ENCODE measurements around the gene COQ10A.
A peak's percentile ranks its signal among the peaks of the same experiment; 100 is the strongest.
"Not testable (repeated sequence)": the region's sequence is repeated elsewhere in the genome, so short reads cannot be mapped to it uniquely, and the experiment has no call there.

Gene COQ10A

DNA sequence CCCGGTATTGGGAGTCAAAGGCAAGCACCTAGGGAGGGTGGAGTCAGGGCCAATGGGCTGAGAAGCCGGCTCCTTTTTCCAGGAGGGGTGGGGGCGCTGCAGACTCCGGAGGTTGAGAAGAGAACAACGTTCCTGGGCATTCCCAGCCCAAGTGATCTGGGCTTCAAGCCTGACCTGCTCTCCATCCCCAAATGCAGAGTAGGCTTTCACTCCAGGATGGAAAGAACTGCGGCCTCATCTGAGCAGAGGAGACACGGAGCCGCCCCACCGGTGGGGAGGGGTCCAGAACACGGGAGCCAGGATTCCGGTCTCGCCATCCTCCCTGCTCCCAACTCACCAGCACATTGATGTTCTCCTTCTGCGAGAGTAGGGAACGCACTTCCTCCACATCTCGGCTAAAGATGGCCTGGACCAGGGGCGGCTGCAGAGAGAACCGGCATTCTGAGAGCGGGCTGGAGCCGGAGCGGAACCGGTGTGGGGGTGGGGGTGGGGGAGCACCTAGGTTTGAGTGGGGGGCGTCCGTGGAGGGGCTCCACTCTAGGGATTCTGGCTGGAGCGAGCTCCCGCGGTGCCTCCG is 9.2 kb upstream of the COQ10A start:
- peak overlapping the region; percentile 85 for H3K4me3 Mint-ChIP-seq
- DNase-seq (peak; percentile 14), ATAC-seq (no peak)
- H3K36me3 Mint-ChIP-seq (ENCODE audit: low read depth), result peaks cover 25% of the 10 kb centered on the region
- peak overlapping the region; percentile 71 for H3K27ac Mint-ChIP-seq
- peaks cover 21% of the 10 kb centered on the region for H3K4me1 Mint-ChIP-seq
- H3K27me3 Mint-ChIP-seq, result no peaks in the 10 kb centered on the region
- no peaks in the 10 kb centered on the region for H3K9me3 Mint-ChIP-seq

- Mint-ChIP-seq H3K27me3 (no peaks in the 10 kb centered on the region), H3K4me3 (peak within 1 kb of the TSS; percentile 88), H3K27ac (peak within 1 kb of the TSS; percentile 83), H3K4me1 (peaks cover 21% of the 10 kb centered on the region), H3K9me3 (no peaks in the 10 kb centered on the region), H3K36me3 (ENCODE audit: low read depth) (peaks cover 22% of the 10 kb centered on the region)
- DNase-seq, result peak; percentile 85
- peak; percentile 93 for ATAC-seq
Observed at GRCh38 chr12:56258068-56258819, 8.5 kb upstream of the COQ10A start, which contains the start of gene ANKRD52. Gene ANKRD52 (minus strand): TSS chr12:56258384. CDS start chr12:56258269, 115 bp downstream.

GRCh38 chr12:56258820-56259183 is 7.9 kb upstream of the COQ10A start:
- H3K27ac Mint-ChIP-seq, result peak overlapping the region; percentile 83
- H3K4me1 Mint-ChIP-seq, result peaks cover 21% of the 10 kb centered on the region
- no peak for DNase-seq
- peaks cover 16% of the 10 kb centered on the region for H3K36me3 Mint-ChIP-seq (ENCODE audit: low read depth)
- H3K4me3 Mint-ChIP-seq, result peak overlapping the region; percentile 88
- no peaks in the 10 kb centered on the region for H3K27me3 Mint-ChIP-seq
- no peaks in the 10 kb centered on the region for H3K9me3 Mint-ChIP-seq
- ATAC-seq, result no peak

GRCh38 chr12:56260380-56260779 is 6.4 kb upstream of the COQ10A start:
- H3K4me3 Mint-ChIP-seq, result peak overlapping the region; percentile 11
- no peaks in the 10 kb centered on the region for H3K9me3 Mint-ChIP-seq
- H3K36me3 Mint-ChIP-seq (ENCODE audit: low read depth), result peaks cover 7% of the 10 kb centered on the region
- ATAC-seq, result no peak
- H3K27ac Mint-ChIP-seq, result no peak overlapping the region
- DNase-seq, result no peak
- no peaks in the 10 kb centered on the region for H3K27me3 Mint-ChIP-seq
- H3K4me1 Mint-ChIP-seq, result peaks cover 21% of the 10 kb centered on the region

- Mint-ChIP-seq H3K27ac (no peak overlapping the region), H3K4me1 (peaks cover 24% of the 10 kb centered on the region), H3K9me3 (no peaks in the 10 kb centered on the region), H3K4me3 (peak overlapping the region; percentile 4), H3K36me3 (ENCODE audit: low read depth) (peaks cover 7% of the 10 kb centered on the region), H3K27me3 (no peaks in the 10 kb centered on the region)
- ATAC-seq (no peak), DNase-seq (no peak)
Observed at GRCh38 chr12:56260921-56261320, 5.8 kb upstream of the COQ10A start.

DNA sequence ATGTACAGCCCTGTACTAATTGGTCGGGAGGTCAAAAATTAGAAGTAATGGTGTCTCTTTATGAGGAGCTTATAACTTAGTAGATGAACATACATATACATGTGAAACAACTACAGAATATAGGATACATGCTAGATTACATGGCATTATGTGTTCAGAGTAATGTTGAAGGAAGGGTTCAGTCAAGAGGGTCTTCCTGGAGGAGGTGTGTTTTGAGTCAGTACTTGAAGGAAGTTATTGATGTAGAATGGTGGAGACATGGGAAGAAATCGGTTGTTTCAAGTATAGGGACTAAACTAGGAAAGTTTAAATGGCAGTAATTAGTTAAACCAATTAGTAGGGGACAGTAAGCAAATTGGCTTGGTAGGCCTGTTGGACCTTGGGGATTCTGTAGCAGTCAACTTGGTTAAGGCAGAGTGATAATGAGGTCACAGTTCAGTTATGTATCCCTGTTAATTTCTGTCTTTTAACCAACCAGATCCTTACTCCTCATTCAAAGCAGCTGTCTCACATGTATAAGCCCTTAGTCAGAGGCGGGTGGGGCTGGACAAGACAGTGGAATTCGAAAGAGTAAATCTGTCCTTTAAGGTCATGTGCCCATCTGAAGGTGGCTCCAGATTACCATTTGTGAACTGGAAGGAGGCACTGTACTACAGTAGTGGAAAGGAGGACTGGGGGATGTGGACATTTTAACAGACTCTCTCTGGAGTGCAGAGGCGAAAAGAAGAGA is 5.1 kb upstream of the COQ10A start:
- no peak overlapping the region for H3K4me3 Mint-ChIP-seq
- H3K27ac Mint-ChIP-seq, result no peak overlapping the region
- H3K9me3 Mint-ChIP-seq, result no peaks in the 10 kb centered on the region
- peaks cover 3% of the 10 kb centered on the region for H3K36me3 Mint-ChIP-seq (ENCODE audit: low read depth)
- no peak for ATAC-seq
- no peaks in the 10 kb centered on the region for H3K27me3 Mint-ChIP-seq
- peaks cover 22% of the 10 kb centered on the region for H3K4me1 Mint-ChIP-seq
- DNase-seq, result no peak

- not testable (repeated sequence) for H3K36me3 Mint-ChIP-seq (ENCODE audit: low read depth); DNase-seq; H3K27ac Mint-ChIP-seq; H3K9me3 Mint-ChIP-seq; ATAC-seq; H3K27me3 Mint-ChIP-seq; H3K4me3 Mint-ChIP-seq
- peaks cover 26% of the 10 kb centered on the region for H3K4me1 Mint-ChIP-seq
Observed at GRCh38 chr12:56262955-56263354, 3.8 kb upstream of the COQ10A start.

DNA sequence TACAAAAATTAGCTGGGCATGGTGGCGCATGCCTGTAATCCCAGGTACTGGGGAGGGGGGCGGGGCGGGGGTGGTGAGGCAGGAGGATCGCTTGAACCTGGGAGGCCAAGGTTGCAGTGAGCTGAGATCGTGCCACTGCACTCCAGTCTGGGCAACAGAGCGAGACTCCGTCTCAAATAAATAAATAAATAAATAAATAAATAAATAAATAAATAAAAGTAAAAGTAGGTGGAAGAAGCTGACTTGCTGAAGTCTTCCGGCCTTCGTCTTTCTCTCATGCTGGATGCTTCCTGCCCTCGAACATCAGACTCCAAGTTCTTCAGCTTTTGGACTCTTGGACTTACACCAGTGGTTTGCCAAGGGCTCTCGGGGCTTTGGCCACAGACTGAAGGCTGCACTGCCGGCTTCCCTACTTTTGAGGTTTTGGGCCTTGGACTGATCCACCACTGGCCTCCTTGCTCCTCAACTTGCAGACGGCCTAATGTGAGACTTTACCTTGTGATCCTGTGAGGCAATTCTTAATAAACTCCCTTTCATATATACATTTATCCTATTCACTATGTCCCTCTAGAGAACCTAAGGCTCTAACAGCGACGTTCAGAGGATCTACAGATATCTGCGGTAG is 562 bp upstream of the COQ10A start:
- not testable (repeated sequence) for H3K36me3 Mint-ChIP-seq (ENCODE audit: low read depth); DNase-seq; ATAC-seq; H3K9me3 Mint-ChIP-seq; H3K27me3 Mint-ChIP-seq
- Mint-ChIP-seq H3K27ac (peak overlapping the region; percentile 88), H3K4me3 (peak overlapping the region; percentile 91), H3K4me1 (peaks cover 21% of the 10 kb centered on the region)

DNA sequence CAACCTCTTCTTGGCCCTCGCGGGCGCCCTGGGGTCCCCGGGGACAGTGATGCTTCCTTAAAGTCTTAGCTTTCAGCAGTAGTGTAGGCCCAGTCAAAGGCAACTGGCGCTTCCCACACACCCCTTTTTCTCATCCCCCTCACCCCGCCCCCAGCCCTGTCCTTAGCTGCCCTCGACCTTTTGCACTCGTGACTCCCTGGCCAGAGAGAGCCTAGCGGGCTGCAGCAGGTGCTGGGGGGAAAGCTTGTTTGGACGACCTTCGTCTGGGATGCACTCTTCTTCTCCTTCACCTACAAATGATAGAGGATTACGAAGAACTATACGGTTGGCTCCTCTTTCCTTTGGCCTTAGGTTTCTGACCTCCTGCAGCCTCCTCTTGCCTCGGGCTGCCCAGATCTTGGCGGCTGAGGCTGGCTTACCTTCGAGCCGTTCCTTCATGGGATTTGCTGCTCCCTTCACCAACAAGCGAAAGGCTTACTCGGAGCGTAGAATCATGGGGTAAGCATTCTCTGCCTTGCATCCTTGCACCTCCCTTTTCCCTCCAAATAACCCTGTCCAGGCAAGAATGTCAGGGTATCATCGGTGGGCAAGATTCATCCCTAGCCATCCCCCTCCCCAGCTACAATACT is 815 bp downstream of the COQ10A start:
- Mint-ChIP-seq H3K4me3 (peak overlapping the region; percentile 91), H3K36me3 (ENCODE audit: low read depth) (peaks cover 13% of the 10 kb centered on the region), H3K27ac (peak overlapping the region; percentile 39), H3K4me1 (peaks cover 21% of the 10 kb centered on the region), H3K9me3 (no peaks in the 10 kb centered on the region), H3K27me3 (no peaks in the 10 kb centered on the region)
- DNase-seq (no peak), ATAC-seq (no peak)

- Mint-ChIP-seq H3K27ac (peak overlapping the region; percentile 16), H3K27me3 (no peaks in the 10 kb centered on the region), H3K4me1 (peaks cover 17% of the 10 kb centered on the region), H3K9me3 (no peaks in the 10 kb centered on the region), H3K36me3 (ENCODE audit: low read depth) (peaks cover 36% of the 10 kb centered on the region), H3K4me3 (no peak overlapping the region)
- no peak for DNase-seq
- peak; percentile 25 for ATAC-seq
Observed at GRCh38 chr12:56271031-56271430, 4.3 kb downstream of the COQ10A start.

- Mint-ChIP-seq H3K27ac (peak overlapping the region; percentile 47), H3K36me3 (ENCODE audit: low read depth) (peaks cover 41% of the 10 kb centered on the region)
- H3K9me3 Mint-ChIP-seq, H3K4me3 Mint-ChIP-seq, ATAC-seq, H3K4me1 Mint-ChIP-seq, DNase-seq, H3K27me3 Mint-ChIP-seq: not testable (repeated sequence)
Observed at GRCh38 chr12:56272468-56272867, 5.7 kb downstream of the COQ10A start.

GRCh38 chr12:56274299-56274698 is 7.6 kb downstream of the COQ10A start:
- Mint-ChIP-seq H3K9me3 (no peaks in the 10 kb centered on the region), H3K27ac (no peak overlapping the region), H3K4me1 (no peaks in the 10 kb centered on the region), H3K36me3 (ENCODE audit: low read depth) (peaks cover 52% of the 10 kb centered on the region), H3K4me3 (no peak overlapping the region), H3K27me3 (no peaks in the 10 kb centered on the region)
- no peak for ATAC-seq
- no peak for DNase-seq

DNA sequence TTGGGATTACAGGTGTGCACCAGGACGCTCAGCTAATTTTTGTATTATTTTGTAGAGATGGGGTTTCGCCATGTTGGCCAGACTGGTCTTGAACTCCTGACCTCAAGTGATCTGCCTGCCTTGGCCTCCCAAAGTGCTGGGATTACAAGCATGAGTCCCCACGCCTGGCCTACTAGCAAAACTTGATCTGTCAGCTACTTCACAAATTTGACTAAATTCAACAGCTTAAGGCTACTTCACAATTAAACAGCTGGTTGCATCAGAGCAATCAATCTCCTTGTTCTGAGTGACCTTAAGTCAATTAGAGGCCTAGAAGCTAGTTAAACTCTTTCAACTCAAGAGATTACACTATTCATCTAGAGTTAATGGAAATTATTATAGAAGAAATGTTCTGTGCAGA is 12.2 kb downstream of the COQ10A start:
- Mint-ChIP-seq H3K27me3 (no peaks in the 10 kb centered on the region), H3K9me3 (no peaks in the 10 kb centered on the region), H3K4me1 (no peaks in the 10 kb centered on the region), H3K4me3 (no peak overlapping the region), H3K36me3 (ENCODE audit: low read depth) (peaks cover 56% of the 10 kb centered on the region), H3K27ac (no peak overlapping the region)
- no peak for ATAC-seq
- DNase-seq, result no peak

- ATAC-seq, result no peak
- H3K36me3 Mint-ChIP-seq (ENCODE audit: low read depth), result peaks cover 51% of the 10 kb centered on the region
- H3K4me3 Mint-ChIP-seq, result no peak overlapping the region
Observed at GRCh38 chr12:56280849-56281248, 14.1 kb downstream of the COQ10A start.

More at GRCh38 chr12:56280849-56281248, 14.1 kb downstream of the COQ10A start:
- H3K27ac Mint-ChIP-seq, result no peak overlapping the region
- H3K9me3 Mint-ChIP-seq, result no peaks in the 10 kb centered on the region
- no peak for DNase-seq
- H3K4me1 Mint-ChIP-seq, result no peaks in the 10 kb centered on the region
- H3K27me3 Mint-ChIP-seq, result no peaks in the 10 kb centered on the region
